GM18873 (cell line): ENCODE data around the gene PDE11A.

Source experiments
- ATAC-seq: cut with Tn5 transposase; IDR thresholded peaks from one replicate; pipeline ENCODE4 v1.9.1; 2021; ENCODE audit warnings: mild to moderate bottlenecking, moderate library complexity, moderate number of reproducible peaks; ENCODE audit not compliant: unreplicated experiment, low FRiP score

Gene PDE11A

DNA sequence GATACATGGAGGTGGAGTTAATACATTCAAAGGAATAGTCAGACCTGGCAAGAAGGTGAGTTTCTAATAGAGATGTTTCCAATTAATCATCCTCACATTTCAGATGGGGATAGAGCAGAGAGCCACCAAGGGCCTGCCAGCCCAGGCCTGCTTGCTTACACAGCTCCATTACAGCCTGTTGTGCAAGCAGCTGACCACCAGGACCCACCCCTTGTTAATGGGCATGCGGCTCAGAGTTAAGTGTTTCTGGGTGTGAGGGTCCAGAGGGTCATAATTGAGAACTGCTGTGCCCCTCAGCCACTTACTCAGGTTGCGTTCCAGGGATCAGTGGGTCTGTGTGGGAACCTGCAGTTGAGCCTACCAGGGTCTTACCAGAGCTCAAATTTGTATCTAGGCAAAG is 480.2 kb downstream of the PDE11A start:
- no peak for ATAC-seq

DNA sequence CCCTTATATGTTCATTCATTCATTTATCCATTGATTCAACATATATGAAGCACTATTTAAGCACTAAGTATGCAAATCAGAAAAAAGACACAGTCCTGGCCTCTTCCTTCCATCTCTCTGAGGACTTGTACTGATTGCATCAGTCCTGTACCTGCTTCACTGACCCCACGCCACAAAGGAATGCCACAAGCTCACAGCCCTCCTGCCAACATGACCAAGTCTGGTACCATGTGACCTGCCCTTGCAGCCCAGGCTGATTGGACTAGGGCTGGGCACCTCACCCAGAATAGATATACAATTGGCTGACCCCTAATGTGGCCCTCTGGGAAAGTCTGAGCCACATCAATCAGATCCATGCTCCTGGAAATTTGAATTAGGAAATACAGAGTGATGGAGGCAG is 483.4 kb downstream of the PDE11A start:
- no peak for ATAC-seq

DNA sequence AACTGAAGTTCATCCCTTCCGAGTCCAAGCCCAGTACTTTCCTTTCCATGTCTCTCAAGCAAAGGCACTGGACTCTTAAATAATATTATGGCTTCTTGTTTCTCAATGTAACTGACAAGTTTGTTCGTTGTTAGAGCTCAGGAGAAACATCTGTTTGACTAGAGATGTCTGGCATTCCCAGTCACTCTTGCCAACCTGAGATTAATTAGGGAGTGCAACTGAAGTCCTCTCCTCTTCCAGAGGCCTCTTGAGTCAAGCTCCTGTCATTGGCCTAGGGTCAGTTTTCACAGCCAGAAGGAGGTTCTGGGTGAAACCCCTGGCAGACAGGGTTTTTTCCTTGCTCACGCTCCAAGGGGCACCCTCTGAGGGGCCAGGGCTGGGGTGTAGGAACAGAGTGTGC is 483.9 kb downstream of the PDE11A start:
- no peak for ATAC-seq

DNA sequence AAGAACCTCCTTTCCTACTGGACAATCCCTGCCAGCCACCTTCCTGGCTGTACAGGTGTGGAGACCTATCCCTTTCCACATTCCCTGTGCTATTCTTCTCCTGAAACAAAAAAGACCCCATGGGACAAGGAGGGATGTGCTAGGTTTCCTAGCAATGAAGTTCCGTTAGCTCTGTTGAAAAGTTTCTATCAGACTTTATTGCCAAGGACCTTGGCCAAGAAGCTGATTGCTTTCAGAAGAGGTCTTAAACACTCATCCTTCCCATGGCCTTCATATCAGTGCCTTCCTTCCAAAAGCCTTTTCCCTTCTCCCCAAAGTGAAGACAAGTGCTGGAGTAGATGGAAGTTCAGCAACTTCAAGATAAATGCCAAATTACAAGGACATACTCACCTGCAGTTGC is 485.2 kb downstream of the PDE11A start:
- ATAC-seq = no peak

DNA sequence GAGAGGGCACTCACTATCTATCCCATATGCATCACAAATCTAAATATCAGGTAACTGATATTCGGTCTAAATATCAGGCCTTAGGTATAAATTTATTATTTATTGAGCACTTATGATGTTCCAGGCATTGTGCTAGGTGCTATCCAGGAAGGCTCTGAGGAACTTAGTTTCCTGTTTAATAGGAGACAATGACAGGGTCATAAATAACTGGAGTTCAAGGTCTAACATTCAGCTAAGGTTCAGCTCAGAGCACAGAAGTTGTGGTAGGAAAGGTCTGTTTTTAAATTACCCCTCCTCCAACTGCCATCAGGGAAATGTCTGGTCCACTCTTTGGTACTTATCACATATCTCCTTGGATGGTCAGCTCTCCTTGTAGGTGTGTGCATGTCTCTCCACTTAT is 486.4 kb downstream of the PDE11A start:
- ATAC-seq = no peak

DNA sequence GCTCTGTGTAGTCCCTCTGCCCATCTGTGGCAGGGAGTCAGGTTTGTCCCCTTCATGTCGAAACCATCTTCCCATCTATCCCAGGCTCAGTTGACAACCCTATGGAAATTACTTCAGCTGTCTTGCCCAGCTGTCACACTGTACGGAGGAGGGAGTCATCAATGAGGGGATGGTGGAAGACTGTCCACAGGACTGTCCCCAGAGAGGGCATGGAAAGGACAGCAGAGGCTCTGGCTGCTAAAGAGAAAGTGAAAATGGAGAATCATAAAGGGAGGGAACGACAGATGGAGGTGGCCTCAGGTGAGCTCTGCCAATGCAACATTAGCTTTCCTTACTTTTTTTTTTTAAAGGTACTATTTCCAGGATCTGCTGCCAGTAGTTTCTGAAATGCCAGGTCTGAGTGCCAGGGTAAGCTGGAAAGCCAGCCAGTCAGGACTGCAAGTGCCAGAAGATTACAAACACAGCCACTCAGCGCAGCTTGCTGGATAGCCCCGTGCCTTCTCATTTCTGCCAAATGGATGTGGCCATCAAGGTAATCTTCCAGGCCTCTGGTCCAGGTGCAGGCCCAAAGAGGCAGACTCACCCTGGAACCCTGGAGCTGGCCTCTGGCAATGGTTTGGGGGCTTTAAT is 487.2 kb downstream of the PDE11A start:
- no peak for ATAC-seq

DNA sequence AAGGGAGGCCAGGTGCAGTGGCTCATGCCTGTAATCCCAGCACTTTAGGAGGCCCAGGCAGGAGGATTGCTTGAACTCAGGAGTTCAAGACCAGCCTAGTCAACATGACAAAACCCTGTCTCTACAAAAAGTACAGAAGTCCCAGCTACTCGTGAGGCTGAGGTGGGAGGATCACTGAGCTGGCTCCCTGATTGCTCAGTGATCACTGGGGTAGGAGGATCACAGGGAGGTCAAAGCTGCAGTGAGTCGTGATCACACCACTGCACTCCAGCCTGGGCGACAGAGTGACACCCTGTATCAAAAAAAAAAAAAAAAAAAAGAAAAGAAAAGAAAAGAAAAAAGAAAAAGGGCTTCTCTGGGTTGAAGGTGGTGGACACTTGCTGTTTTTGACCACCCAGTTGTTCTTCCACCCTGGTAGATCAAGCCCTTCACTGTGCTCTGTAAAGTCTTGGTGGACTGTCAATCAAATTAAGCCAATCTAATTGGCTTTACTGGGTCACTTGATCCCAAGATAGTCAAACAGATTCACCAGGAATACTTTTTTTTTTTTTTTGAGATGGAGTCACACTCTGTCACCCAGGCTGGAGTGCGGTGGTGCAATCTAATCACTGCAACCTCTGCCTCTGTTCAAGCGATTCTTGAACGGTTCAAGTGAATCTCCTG is 488.4 kb downstream of the PDE11A start:
- ATAC-seq = no peak

DNA sequence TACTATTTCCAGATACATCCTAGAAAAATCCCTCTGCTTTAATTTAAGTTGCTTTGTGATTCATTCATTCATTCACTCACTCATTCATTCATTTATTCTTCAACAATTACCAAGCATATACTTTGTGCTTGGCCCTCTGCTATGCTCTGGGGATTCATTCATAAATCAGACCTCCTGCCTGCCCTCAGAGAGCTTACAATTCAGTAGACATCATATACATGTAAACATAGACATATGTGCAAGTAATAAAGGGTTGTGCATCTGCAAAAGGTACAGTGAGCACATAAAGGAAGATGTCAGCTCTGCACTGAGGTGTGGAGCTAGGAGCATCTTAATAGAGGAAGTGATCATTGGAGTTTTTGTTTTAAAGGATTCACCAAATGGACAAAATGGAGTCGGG is 490.6 kb downstream of the PDE11A start:
- no peak for ATAC-seq

DNA sequence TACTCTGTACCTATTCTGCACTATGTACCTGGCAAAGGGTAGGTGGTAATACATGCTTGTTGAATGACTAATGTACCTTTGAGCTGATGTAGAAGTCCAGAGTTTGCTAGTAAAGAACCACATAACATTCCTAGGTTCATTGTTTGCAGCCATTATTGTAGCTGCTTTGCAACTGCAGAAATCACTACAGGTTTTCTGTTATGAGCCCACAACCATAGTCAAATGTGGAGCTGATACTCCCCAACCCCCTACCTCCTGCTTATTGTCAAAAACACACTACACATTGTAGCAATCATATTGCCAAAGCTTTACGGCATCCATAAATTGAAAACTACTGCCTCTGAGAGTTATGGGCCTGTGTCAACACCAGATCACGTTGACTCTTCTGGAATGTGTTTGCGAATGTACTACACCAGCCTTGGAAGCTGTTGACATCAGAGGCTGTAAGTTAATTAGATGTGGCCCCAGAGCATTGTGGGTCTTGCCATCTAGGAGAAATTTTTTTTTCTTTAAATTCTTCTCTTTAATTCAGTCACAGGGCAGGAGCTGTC is 493.0 kb downstream of the PDE11A start:
- ATAC-seq = no peak

DNA sequence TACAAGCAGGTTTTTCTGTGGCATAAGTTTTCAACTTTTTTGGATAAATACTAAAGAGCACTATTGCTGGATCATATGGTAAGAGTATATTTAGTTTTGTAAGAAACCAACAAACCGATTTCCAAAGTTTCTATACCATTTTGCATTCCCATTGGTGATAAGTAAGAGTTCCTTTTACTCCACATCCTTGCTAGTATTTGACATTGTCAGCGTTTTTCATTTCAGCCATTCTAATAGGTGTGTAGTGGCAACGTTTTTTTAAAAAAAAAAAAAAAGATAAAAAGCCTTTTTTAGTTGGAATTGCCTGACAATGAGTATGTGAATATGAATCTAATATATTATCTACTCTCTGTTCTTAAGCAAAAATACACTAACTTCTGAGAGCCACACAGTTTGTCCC is 494.1 kb downstream of the PDE11A start:
- no peak for ATAC-seq

DNA sequence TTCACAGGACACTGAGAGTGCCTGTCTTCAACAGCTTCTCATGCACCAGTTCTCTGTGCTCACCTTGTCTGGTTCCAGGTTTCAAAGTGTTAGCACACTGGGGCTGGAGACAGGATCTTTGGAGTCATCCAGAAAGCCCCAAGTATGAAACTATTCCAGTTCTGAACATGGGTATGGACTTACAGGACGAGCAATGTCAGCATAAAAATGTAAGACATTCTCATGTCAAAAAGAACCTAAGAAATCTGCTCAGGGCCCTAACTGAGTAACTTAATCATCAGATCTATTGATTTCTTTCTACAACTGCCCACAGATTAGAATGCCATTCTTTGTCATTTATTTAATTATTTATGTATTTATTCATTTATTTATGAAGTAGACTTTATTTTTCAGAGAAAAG is 495.5 kb downstream of the PDE11A start:
- no peak for ATAC-seq

DNA sequence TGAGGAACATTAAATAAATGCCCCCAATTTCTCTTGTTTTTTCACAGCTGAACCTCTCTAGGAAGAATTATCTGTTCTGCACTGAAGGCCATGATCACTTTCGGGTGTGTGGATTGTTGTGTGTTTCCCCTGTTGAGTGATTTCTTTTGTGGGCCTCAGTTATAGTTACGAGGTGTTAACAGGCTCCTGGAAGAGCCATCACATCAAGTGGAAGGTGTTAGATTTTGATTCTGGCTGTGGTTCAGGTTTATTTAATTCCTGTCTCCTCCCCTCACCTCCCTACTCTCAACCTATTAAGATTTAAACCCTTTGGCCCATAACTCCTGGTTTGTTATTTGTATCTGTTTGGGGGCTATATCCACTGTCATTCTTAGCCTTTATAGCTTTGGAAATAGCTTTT is 497.2 kb downstream of the PDE11A start:
- ATAC-seq = no peak

DNA sequence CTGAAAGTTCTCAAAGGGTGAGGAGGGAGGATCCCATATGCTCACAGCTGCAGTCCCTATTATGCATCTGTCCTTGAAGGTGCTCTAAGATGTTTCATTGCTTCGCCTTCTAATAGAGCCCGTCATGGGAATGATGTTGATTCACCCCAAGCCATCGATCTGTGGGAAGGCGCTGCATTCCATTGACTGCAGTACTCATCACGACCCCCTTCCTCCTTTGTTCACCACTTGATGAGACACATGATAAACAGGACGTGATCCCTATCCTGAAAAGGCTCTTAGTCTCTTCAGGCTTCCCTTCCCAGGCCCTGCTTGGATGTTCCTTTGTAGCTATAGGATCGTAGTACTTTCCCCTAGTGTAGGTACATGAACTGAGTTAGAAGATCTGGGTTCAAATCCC is 498.2 kb downstream of the PDE11A start:
- no peak for ATAC-seq
